Stimulated activated CD8-positive, alpha-beta memory T cell treated with anti-CD3 and anti-CD28 coated beads, Interleukin-7, amount 100 ng/mL, for 4 hours (primary cell): Measurements from ENCODE around the gene ABCG1.
"Not testable (repeated sequence)": the region's sequence is repeated elsewhere in the genome, so short reads cannot be mapped to it uniquely, and the experiment has no call there.

ENCODE experiments used
- DNase-seq, 2 donors: peaks; one replicate each; pipeline ENCODE4 v3.0.0-alpha.2; 2020; ENCODE audit warnings: low read depth in 2 of 2

ABCG1 gene

DNA sequence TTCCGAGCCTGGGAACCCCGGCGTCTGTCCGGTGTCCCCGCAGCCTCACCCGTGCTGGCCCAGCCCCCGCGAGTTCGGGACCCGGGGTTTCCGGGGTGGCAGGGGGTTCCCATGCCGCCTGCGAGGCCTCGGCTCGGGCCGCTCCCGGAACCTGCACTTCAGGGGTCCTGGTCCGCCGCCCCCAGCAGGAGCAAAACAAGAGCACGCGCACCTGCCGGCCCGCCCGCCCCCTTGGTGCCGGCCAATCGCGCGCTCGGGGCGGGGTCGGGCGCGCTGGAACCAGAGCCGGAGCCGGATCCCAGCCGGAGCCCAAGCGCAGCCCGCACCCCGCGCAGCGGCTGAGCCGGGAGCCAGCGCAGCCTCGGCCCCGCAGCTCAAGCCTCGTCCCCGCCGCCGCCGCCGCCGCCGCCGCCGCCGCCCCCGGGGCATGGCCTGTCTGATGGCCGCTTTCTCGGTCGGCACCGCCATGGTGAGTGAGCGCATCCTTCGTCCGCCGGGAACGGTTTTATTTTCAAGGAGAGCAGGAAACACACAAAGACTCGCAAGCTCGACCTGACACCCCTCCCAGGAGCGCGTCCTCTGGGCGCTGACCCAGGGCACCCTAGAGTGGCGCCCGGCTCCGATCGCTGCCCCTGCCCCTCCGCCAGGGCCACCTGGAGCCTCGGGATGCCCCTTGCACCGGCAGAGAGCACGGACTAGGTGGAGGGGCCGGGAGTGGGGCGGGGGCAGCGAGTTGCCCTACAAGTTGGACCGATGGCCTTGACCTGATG lies at the start of gene ABCG1:
TSS of gene ABCG1 (plus strand) at position 305 of the 770 bp plus-strand sequence. CDS start at position 428, 123 bp downstream.
- DNase-seq, result peak in 1 of 2 donors; percentile 26

DNA sequence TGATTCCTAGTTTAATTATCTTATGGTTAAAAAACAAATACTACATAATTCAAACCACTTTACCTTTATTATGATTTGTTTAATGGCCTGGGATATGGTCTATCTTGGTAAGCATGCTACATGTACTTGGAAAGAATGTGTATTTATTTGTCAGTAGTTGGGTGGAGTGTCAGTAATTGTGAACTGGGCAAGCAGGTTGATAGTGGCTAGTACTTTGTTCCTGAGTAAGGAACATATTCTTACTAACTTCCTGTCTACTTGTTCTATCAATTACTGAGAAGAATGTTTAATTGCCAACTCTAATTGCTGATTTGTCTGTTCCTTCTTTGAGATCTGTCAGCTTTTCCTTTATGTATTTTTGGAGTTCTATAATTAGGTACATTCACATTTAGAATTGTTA lies 49.2 kb upstream of the ABCG1 start:
- no peak for DNase-seq

DNA sequence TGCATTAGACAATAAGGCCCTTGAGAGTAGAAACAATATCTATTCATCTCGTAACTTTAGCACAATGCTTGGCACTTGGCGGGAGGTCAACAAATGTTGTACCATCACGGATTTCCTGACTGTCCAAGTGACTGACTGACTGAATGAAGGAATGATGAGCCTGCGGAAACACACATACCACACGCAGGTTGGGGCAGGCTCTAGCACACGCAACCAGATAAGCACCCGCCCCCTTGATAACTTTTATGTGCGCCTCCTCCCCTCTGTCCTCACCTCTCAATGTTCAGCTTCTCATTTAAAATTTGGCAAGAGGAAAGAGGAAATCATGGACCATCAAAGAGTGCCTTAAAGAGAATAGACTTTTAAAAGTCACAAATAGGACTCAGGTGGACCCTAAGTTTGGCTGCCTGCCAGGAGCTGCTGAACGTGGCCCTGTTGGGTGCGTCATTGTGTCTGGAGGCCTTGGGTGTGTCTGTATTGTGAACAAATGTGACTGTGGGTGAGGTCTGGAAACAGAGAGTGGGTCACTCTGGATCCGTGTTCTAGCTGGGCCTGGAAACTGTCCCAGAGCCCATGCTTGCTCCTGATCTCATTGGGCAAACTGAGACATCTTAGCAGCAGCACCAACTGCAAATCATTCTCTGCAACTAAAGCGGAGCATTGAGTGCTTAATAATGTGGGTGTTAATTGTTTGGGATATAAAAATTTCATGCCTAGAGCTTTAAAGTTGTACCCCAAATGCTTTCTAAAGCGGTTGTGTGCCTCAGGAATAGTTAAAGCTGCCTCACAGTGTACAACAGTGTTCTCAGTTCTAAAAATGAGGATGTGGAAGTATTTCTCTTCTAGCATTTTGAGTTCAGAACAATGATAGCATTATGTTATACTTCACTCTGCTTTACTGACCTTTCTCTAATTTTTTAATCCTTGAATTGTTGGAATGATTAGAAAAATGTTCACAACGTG lies 47.6 kb upstream of the ABCG1 start:
- DNase-seq, result no peak

DNA sequence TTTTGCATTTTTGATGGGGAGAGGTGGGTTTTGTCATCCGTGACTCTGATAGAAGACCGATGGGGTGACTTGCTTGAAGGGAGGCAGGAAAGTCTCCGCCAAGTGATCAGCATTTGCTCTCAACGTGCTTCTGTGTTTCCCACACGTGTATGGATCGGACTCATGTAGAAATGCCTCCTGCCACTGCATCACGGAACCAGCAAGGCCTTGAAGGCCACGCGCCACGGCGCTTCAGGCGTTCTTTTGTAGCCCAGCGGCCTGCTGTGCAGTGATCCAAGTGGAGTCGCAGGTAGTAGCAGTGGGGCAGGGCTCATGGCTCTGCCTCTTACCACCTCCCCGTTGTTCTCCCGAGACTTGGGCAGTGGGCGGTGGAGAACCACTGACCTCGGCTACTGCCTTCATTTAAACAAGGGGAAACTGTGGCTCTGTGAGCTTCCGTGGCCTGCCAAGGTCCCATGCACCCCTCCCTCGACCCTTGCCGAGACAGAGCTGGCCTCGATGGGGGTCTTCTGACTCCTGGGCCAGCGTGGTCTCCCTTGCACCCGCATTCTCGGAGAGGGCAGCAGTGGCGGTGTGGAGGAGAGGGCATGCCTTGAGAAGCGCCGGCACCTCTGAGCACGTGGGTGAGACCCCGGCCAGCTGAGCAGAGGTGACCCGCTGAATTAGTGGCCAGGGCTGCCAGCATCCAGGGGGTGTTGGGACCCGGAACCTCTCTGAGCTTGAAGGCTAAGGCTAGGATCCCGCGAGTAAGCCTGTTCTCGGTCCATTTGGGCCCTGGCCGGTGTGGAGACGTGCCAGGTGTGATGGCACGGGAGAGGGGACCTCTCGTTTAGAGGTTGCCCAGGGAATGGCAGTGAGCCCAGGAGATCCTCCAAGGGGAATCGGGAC lies 46.1 kb upstream of the ABCG1 start:
- no peak for DNase-seq

DNA sequence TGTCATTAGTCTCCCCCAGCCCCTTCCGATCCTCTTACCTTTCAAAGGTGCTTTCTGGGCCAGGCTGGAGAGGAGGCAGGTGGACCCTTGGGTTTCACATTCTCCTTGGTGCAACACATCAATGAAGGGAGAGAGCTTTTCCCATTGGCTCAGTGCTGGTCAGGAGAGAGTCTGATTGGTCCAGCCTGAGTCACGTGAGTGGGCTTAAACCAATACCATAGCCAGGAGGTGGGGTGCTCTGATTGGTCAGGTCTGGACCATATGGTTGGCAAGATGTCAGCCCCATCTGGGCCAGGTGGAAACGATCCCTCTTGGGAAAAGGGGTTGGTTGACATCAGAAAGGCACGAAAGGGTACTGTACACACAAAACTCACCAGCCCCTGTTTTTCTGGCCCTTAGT lies 44.8 kb upstream of the ABCG1 start:
- no peak for DNase-seq

DNA sequence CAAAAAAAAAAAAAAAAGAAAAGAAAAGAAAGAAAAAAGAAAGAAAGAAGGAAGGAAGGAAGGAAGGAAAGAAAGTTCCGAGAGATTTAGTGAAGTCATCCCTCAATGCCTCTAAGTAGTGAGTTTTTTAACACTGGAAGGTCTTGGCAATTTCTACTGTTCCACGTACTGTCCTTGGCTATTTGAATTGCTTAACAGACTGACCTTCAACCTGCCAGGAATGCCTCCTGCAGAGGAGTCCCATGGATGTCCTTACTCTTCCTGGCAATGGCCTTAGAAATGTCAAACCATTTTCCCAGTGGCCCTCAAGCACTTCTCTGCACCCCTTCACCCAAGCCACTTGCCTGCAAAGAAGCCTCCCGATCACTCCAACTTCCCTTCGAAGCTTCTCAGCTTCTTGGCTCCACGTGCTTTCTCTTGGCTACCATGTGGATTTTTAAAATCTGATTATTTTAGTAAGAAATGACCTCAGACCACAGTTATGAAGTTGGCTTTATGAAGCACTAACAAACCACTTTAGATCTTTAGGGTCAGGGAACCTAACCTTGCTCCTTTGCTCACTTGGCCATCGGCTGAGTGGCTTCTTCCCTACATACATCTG lies 43.7 kb upstream of the ABCG1 start:
- no peak for DNase-seq

DNA sequence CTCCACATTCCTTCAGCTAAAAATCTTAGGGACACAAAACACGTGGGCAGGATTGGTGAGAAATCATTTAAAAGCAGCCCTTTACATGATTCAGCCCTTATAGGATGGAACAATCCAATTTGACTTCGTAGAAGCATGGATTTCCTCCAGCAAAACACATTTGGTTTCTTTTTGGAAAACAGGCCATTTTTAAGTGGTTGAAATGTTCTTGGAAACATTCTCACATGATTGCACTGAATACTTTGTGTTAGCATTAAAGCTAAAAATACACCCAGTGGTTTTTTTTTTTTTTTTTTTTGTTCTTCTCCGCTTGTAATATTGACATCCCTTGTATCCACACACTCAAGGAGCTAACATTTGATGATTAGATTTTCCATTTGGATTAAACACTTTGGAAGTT lies 42.1 kb upstream of the ABCG1 start:
- DNase-seq, result no peak

DNA sequence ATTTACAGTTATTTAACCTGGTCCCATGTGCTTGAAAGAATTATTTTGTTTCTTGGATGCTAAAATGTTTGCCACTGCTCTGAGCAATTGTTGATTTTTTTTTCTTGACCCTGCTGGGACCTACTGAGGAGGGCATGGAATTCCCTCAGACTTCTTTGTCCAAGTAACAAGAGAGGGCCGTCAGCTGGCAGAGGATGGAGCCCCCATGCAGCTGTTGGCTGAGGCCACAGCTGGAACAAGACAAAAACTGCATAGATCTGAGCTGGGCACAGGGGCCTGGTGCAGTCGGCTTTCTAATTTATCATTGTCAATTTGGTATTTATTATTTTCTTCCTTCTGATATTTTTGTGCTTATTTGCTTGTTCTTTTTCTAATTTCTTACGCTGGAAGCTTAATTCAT lies 39.6 kb upstream of the ABCG1 start:
- no peak for DNase-seq

DNA sequence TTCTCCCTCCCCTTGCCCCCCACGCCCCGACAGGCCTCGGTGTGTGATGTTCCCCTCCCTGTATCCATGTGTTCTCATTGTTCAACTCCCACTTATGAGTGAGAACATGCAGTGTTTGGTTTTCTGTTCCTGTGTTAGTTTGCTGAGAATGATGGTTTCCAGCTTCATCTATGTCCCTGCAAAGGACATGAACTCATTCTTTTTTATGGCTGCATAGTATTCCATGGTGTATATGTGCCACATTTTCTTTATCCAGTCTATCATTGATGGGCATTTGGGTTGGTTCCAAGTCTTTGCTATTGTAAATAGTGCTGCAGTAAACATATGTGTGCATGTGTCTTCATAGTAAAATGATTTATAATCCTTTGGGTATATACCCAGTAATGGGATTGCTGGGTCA lies 38.9 kb upstream of the ABCG1 start:
- not testable (repeated sequence) for DNase-seq

DNA sequence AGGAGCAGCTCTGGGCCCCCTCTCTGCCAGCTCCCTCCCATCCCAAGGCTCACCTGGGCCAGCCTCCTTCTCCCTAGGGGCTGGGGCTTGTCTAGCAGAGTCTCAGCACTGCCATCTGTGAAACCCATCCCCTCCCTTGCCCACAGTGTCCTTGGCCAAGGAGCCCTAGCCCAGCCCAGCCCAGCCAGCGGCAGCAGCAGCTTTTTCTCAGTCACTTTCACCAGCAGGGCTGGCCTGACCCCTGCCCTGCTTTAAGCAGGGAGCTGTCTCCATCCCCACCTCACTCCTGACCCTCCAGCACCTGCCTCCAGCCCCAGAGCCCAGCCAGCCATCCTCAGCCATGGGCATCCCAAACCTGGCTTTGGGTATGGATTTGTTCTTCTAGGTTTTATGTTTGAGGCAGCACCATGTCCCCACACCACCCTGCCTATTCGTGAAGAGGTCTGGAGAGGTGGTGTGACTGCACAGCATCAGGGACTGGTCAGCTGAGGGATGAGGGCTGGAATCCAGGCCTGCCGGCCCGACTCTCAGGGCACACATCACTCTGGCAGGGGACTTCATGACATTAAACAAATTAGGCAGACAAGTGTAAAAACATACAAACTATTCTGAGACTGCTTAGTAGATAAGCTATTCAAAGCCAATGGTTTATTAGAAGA lies 36.1 kb upstream of the ABCG1 start:
- DNase-seq, result no peak

DNA sequence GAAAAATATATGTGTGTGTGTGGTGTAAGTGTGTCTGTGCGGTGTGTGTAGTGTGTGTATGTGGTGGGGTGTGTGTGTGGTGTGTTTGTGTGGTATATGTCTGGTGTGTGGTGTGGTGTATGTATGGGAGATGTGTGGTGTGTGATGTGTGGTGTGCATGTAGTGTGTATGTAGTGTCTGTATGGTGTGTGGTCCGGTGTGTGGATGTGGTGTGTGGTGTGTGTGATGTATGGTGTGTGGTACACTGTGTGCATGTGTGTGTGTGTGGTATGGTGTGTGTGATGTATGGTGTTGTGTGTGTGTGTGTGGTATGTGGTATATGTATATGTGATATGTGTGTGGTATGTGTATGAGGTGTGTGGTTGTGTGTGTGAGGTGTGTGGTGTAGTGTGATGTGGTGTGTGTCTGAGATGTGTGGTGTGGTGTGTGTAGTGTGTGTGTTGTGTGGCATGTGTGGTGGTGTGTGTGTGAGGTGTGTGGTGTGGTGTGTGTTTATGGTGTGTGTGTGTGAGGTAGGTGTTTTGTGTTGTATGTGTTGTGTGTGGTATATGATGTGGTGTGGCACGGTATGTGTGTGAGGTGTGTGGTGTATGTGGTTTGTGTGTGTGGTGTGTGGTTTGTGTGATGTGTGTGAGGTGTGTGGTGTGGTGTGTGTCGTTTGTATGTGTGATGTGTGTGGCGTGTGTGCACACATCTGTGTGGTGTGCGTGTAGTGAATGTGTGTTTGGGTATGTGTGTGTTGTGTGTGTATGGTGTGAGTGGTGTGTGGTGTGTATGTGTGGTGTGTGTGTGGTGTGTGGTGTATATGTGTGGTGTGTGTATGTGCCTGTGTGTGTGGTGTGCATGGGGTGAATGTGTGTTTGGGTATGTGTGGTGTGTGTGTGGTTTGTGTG lies 35.3 kb upstream of the ABCG1 start:
- DNase-seq, result no peak

DNA sequence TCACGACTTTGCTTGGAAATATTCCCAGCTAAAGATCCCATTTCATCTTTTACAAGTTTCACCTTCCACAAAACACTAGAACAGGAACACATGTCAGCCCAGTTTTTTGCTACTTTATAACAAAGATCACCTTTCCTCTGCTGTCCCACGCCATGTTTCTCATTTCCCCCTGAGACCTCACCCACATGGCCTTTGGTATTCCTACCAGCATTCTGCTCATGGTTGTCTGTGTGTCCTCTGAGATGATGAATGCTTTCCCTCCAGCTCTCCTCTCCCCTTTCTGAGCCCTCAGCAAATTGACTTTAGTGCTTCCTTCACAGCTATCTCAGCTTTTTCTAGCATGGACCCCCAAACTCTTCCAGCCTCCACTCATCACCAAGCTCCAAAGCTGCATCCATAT lies 32.3 kb upstream of the ABCG1 start:
- DNase-seq, result no peak

DNA sequence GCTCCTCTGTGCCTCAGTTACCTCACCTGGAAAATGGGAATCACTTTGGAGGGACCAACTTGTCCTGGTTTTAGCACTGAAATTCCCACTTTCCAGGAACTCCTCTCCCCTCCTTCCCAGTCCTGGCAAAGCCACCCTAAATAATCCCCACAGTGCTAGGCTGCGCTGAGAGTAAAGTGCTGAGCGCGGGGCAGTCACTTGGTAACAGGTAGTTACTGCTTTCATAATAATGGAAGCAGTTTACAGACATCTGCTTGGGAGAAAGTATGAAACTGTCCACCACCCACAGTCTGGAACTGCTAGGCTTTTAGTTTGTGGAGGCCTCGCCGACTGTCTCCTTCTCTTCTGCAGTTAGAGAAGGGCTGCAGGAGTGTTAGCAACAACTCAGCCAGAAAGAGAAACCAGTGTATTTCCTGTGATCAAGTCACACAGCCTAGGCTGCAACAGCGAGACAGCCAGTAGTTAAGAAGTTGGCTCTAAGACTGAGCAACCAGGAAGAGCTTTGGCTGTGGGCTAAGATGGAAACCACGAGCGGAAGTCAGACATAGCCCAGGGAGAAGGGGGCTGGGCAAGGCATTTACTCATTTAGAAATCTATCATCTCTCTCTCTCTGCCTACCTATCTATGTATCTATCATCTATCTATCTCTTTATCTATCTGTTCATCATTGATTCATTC lies 30.8 kb upstream of the ABCG1 start:
- DNase-seq, result peak; percentile 69 to 72

DNA sequence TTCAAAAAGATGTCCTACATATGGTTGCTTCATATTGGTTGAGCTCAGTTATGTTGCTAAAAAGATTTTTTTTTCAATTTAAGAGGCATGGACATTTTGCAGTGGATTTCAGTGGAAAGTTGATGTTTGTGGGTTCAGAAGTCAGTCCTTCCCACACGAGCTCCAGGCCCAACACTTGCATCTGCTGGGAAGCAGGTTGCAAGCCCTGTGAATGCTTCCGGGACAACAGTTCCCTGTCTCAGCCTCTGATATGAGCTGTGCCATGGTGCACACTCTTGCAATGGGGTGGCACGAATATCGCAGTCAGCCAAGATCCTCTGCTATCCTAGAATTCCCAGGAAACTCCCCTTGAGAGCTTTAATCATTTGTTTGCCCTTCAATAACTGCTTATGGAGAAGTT lies 30.3 kb upstream of the ABCG1 start:
- no peak for DNase-seq

DNA sequence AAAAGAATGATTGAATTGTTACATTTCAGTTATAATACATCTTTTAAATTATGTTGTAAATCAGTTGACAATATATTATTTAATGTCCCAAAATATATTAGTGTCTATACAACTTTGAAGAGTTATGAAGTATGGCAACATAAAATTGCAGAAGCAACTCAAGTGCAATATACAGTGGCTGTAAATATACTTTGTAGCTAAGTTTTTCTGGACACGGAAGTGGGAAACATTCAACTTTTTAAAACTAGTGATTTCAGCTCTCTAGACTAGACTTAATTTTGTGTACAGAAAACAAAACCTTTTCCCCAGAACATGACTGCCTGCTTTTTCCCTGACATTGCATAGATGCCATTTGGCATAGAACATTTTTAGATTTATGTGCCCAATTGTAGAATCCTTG lies 29.5 kb upstream of the ABCG1 start:
- DNase-seq, result no peak

DNA sequence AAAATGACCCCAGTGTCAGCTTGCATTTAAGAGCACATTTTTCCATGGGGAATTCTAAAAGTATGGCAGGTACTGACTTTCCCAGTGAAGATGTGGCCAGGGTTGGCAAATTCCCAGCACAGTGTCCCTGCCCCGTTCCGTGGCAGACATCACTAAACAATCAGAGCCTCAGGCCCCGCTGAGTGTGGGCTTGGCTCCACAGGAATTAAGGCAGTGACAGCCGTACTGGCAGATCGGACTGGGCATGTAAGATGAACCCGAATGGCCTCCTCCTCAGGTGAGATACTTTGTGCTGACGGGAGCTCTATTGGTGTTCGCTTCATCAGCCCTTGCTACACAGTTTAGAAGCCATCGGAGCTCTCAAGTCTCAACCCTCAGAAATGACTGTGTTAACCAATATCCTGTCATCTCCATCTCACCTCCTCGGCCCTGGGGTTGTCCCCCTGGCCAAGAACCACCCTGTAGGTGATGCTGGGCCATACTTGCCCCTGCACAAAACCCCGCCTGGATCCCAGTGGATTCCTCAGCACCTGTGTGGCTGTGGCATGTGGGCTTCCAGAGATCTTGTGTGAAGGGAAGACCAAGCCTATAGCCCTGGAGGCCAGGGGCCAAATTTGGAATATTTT lies 29.0 kb upstream of the ABCG1 start:
- no peak for DNase-seq

DNA sequence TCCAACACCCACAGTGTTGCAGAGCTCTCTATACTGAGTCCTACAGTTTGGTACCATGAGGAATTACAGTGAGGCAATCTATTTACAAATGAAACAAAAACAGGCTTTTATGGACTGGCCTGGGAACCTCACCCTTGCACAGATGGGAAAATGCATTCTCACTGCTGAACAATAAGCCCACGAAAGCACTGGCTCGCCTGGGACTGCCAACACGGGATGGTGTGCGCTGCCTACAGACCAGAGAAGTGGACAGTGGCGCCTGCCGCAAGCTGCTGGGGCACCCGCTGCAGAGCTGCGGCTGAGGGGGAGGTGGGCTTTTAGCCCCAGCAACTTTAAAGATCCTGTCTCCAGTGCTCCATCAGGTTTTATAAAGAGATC lies 28.5 kb upstream of the ABCG1 start:
- no peak for DNase-seq

DNA sequence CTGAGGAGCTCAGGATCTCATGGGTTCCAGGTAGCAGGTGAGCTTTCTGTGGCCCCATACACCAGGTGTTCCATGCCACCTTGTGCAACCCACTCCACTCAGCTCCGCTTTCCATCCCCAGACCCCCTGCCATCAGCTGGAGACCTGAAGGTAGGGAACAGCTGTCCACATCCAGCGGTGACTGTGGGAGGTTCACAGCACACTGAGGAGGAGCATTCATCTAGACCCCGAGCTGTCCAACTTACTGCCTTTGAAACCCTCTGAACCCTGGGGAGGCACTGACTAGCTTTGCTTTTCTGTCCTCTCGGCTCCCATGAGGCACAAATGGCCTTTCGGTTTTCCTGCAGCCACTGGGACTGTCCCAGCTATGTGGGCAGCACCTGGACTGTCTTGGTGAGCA lies 27.9 kb upstream of the ABCG1 start:
- no peak for DNase-seq
